Suprapubic skin (tissue), 4 donors: ENCODE data around the gene GOLGA3.

Experiments used
- CTCF ChIP-seq, 2 donors: fragments of 200-600 bp in 1 of 2; fragments of 450-650 bp in 1 of 2; sonication (generic) in 1 of 2; IDR thresholded peaks; one replicate each; pipeline ENCODE4 v1.5.1; 2016 to 2019; ENCODE audit warnings: antibody characterized with exemption in 2 of 2, mild to moderate bottlenecking in 1 of 2, moderate library complexity in 1 of 2
- EP300 ChIP-seq: sonication (generic); formaldehyde crosslinking; IDR thresholded peaks from one replicate; pipeline ENCODE4 v1.6.1; 2017; ENCODE audit warnings: antibody characterized with exemption
- POLR2A ChIP-seq, 2 donors: fragments of 450-650 bp; IDR thresholded peaks; one replicate each; pipeline ENCODE4 v1.6.1; 2017; ENCODE audit warnings: antibody characterized with exemption in 2 of 2, mild to moderate bottlenecking in 2 of 2, moderate library complexity in 2 of 2
- POLR2AphosphoS5 ChIP-seq, 3 donors: sonication (generic); formaldehyde crosslinking; IDR thresholded peaks; one replicate each; pipeline ENCODE4 v1.6.1; 2017; ENCODE audit warnings: antibody characterized with exemption in 3 of 3

- TF ChIP-seq CTCF (IDR thresholded peaks at IDR 0.05) (no peak), POLR2A (IDR thresholded peaks at IDR 0.05) (no peak), POLR2AphosphoS5 (IDR thresholded peaks at IDR 0.05) (no peak), EP300 (no peak)
These were observed 19.0 kb upstream of the GOLGA3 start for GRCh38 chr12:132847363-132848356.
